GM19328 (cell line): ENCODE data around the gene DNAH14.
"Not testable (repeated sequence)": the region's sequence is repeated elsewhere in the genome, so short reads cannot be mapped to it uniquely, and the experiment has no call there.

Experiments
- ATAC-seq: cut with Tn5 transposase; IDR thresholded peaks from one replicate; pipeline ENCODE4 v1.9.1; 2021; ENCODE audit warnings: mild to moderate bottlenecking, moderate library complexity; ENCODE audit not compliant: unreplicated experiment

The DNAH14 gene

DNA sequence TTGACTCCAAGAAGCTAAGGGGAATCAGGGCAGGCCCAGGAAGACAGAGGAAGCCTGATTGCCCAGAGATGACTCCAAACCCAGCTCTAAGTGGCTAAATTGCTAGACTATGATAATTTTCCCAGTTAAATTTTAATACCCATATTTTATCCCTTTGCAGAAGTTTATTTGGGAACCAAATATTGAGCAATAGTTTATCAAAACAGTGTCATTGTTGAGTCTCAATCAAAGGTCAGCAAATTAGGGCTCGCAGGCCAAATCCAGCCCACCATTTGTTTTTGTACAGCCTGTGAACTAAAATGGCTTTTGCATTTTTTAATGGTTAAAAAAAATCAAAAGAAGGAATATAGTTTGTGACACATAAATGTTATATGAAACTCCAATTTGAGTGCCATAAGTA, 451.2 kb downstream of the DNAH14 start:
- ATAC-seq: no peak

DNA sequence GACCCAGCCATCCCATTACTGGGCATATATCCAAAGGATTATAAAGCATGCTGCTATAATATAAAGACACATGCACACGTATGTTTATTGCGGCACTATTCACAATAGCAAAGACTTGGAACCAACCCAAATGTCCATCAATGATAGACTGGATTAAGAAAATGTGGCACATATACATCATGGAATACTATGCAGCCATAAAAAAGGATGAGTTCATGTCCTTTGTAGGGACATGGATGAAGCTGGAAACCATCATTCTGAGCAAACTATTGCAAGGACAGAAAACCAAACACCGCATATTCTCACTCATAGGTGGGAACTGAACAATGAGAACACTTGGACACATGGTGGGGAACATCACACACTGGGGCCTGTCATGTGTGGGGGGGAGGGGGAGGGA, 457.4 kb downstream of the DNAH14 start:
- ATAC-seq: not testable (repeated sequence)

DNA sequence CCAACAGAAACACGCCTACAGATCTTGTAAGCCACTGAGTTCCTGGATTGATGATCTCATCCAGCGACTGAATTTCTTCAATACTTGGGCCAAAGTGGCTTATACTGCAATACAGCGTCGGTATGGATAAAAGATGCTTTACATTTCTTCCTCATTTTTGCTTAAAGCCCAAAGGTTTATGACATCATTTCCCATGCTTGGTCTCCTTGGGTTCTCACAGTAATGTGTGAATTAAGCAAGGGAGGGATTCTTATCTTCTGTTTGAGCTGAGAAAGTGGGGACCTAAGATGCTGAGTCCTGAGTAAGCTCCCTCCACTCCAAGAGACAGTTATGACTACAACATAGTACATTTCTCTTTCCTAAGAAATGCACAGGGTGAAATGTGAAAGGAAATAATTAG, 458.9 kb downstream of the DNAH14 start:
- no peak for ATAC-seq

DNA sequence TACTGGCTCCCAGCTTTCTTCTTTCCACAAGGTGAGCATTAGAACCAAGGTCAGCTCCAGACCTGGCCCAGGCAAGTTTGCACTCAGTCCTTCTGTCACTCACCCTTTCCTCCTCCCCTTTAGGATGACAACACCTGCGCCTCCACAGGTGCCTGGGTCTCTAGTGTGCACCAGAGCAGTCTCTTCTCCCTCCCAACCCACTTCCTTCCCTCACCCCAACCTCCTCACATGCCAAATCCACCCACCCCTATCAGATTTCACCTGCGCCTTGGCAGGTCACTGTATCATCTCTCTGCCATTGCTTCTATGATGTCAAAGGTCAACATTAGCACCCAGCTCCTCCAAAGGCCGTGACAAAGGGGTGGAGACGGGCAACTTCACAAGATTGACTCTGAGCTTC, 460.4 kb downstream of the DNAH14 start:
- no peak for ATAC-seq

DNA sequence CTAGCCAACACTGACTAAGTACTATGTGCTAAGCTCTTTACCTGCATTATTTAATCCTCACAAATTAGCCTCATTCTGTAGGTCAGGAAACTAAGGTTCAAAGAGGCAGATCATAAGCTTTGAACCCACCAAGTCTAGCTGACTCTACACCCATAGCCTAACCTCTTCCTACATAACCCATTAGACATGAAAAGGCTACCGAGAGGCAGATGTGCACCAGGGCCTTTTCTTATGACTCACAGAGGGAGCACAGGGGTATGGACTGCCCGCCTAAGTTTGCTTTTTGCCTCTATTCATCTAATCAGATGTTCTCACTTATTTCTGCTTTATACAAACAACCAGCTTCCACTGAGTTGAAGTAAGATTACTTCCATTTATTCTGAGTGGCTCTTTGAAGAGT, 466.9 kb downstream of the DNAH14 start:
- ATAC-seq: no peak

DNA sequence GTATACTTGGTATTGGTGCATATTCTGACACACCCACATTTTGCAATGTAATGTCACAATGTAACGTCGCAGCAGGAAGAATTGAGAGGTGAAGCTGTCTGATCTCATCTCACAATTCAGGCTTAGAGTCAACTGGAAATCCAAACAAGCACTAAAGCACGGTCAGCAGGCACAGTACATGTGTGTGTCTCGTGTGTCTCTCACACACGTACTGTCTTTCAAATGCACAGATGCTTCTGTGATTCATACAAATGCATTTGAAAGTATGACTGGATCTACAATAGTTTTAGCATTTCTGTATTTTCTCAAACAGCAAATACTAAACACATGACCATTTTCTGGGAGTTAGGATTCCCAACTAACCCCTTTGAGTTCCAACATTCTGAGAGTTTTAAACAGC, 471.5 kb downstream of the DNAH14 start:
- ATAC-seq: no peak

DNA sequence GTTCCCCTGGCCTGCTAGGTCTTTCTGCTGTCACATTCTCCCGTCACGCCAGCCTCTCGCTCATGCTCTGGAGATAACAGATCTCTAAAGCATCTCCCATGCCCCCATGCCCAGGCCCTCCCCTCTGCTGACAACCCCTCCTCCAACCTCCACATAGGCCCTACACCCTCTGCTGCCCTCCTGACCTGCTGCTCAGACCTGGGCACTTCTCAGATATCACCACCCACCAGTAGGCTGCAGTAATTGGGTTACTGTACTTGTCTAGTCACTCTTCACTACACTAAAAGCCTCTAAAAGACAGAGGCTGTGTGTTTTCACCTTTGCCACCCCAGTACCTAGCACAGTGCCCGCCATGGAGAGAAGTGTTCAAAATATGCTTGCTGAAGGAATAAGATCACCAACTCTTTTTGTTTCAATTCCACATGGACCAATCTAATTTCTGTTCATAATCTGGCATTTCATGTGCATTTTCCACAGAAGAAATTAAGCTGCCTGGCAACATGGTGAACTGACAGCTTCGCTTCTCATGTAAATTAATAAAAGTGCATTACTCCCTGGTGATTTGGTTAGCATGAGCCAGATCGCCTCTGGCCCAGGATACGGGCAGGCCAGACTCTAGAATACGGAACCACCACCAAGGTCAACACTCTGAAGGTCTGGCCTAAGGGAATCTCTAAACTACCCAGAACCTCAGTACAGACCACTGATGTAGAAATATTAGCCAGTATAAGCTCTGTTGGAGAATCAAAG, 477.7 kb downstream of the DNAH14 start:
- ATAC-seq: no peak

DNA sequence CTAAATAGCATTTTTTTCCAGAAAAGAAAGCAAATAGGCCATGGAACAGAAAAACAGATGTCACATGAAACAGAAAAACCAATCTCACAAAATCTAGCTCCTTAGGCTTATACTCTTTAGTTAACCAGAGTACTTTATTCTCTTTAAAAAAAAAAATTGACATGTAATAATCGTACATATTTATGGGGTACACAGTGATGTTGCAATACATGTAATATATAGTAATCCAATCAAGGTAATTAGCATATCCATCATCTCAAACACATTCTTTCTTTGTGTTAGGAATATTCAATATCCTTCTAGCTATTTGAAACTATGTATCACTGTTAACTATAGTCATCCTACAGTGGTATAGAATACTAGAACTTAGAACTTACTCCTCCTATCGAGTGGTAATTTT, 478.3 kb downstream of the DNAH14 start:
- ATAC-seq: no peak

DNA sequence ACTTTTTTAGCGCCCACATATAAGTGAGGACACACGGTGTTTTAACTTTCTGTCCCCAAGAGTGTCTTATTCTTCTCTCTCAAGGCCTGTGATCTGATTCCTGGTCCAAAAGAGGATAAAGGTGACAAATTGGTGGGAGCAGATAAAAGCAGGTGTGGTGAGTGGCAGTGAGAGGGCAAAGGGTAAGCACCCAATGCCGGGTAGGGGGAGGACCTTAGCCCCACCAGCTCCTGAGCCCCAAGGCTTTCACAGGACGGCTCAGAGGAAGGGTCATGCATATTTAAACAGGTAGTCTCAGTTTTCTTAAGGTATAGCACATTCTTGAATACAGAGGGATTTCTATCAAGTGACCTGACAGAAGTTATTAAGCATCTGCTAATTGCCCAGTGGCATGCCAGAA, 478.8 kb downstream of the DNAH14 start:
- no peak for ATAC-seq

DNA sequence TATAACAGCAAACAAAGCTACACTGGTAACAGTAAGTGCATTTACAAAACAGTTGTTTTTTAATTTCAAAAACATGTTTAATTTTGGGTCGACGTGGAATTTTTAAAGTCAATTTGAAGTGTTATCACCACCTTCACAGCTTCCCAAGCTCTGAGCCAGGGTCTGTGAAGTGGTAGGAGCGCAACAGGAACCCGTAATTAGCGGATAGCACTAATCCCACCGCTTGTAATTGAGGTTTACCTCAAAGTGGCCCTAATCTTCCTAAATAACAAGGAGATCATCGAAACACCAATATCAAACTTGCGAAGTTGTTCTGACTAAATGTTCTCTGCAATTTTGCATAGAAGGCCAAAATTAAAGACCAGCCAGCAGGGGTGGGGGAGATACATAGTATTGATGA, 479.6 kb downstream of the DNAH14 start:
- no peak for ATAC-seq

DNA sequence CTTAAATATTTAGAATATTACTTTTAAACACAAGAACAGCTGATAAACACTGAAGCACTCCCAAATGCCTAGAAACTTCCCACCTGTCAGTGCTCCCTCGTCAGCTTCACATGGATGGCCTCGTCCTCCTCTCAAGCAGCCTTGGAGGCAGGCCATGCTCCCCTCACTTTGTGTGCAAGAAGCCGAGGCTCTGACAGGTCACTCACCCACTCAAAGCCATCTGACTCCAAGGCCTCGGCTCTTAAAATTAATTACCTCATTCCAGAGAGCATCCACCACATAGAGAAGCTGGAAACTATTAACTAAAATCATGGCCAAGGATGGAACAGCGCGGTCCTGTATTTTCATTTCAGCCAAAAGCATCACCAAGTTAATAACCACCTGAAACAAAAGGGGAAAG, 480.6 kb downstream of the DNAH14 start:
- no peak for ATAC-seq

DNA sequence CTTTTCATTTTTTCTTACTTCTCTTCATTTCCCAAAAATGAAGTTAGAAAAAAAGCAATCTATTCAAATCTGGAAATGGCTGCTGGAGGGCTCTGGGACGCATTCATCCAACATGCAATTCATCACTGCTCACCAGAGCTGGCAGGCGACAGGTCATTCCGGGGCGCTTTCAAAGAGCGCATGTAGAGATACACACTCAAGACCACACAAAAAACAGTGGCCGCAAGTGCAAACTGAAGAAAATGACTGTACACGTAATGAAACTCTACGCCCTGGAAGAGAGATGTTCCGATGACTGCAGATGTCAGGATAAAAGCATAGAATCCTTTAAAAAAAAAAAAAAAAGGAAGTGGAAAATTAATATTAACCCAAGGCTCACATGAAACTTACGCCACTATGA, 482.8 kb downstream of the DNAH14 start:
- no peak for ATAC-seq

DNA sequence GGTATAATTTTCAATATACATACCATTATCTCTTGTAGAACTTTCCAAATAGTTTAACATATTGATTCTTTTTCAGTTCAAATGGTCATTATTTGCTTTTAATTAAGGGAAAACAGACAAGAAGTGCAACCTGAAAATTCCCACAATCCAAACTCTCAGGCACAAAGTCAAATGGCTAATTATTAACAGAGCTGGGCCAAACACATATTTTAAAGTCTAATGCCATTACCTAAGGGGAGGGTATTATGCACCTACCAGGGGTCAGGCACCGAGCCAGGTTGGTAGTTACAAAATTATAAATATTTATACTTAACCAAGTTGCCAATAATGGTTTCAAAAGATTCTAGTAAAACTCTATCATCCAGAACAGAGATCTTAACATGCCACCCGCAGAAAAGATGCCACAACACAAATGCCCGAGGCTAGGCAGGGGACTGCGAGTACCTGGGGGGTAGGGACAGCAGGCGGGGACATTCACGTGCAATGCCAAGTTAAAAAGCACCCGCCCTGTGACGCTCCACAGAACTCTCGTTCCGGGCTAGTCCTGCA, 483.4 kb downstream of the DNAH14 start:
- ATAC-seq: no peak

DNA sequence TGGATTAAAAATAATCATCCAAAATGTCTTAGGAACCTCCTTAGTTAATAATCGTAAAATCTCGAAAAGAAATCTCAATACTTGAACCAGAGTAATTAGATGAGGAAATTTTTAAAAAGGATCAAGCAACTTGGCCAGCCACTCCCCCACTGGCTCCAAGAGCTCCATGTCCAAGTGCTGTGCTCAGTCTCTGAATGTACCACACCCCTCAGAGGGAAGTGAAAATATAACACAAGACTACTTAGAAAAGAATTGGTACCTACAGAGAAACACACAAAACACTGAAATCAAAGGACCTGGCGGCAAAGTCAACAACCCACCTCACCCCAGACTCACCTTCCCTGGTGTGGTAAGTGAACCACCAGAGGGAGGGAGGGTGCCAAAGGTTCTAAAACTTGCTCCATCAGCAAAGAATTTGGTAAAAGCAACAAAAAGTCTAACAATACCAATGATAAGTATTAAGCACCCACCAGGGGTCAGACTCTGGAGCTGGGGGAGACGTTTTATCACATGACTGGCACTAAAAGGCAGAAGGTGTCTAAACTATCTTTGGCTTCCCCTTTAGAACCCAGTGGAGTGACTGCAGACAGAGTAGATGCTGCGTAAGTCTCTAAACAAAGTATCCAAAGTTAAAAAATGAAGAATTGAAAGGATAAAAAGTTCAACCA, 484.4 kb downstream of the DNAH14 start:
- ATAC-seq: no peak

DNA sequence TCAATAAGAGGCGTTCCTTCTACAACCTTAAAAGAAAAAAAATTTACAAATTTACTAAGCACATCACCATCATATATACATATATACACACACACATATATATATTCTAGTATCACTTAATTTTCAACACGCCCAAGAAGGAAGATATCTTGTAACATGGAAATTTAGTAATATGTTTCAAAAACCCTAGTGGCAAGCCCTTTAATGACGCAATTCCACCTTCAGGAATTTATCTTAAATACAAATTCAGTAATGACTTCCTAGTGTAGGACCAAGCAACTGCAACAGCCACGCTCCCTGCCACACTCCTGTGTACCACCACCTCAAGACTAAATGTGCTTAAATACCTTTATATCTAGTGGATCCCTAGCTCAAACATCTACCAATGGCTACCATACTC, 485.8 kb downstream of the DNAH14 start:
- no peak for ATAC-seq

DNA sequence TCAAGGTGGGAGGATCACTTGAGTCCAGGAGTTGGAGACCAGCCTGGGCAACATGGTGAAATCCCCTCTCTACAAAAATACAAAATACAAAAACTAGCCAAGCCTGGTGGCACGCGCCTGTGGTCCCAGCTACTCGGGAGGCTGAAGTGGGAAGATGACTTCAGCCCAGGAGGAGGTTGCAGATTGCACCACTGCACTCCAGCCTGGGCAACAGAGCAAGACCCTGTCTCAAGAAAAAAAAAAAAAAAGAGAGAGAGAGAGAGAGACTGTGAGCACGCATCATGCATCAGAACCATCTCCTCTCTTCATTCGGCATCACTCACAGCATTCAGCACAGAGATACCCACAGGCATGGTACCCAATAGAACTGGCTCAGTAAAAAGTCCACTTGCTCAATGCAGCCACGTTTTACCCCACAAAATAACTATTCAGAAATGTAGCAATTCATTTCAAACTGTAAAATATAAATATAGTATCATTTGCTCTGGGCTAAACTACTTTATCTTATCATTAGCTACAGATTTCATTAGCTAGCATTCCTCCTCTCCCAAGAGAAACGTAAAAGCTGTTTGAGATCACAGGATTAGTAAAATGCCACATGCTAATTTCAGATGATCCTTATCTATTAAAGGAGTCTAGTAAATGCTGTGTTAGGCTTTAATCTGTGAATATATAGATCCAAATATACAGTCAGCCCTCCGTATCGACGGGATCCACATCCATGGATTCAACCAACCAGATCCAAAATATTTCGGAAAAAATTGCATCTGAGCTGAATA, 486.7 kb downstream of the DNAH14 start:
- ATAC-seq: no peak

DNA sequence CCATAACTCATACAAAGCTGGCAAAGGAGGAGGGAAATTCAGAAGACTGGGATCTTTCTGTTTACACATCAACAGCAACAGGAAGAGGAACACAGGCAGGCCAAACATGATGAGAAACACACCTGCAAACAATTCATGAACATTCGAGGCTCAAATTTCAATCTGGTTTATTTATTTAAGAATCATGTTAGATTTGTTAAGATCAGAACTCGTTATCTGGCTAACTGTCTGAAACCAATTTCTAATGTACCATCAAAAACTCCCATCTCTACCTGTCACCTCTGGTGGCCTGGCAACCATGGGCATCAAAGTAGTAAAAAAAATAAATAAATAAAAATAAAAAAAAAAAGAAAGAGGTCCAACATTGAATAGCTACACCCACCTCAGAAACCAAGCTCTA, 488.6 kb downstream of the DNAH14 start:
- no peak for ATAC-seq

DNA sequence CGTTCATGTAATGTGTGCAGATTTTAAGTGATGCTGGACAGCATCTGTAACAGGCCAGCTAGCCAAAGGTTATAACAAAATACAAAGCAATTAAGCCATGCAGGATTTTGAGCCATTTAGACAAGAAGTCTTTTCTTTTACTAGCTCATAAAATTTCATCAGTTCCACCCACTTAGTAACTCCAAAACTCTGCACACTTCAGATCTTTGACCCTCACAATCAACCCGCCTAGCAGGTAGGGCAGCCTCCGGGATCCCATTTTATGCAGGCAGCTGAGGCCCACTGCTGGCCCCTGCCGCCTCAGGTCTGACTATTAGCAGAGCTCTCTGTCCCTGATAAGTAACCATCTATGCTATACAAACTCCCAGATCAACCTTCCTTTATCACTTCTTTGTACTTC, 489.1 kb downstream of the DNAH14 start:
- ATAC-seq: no peak

DNA sequence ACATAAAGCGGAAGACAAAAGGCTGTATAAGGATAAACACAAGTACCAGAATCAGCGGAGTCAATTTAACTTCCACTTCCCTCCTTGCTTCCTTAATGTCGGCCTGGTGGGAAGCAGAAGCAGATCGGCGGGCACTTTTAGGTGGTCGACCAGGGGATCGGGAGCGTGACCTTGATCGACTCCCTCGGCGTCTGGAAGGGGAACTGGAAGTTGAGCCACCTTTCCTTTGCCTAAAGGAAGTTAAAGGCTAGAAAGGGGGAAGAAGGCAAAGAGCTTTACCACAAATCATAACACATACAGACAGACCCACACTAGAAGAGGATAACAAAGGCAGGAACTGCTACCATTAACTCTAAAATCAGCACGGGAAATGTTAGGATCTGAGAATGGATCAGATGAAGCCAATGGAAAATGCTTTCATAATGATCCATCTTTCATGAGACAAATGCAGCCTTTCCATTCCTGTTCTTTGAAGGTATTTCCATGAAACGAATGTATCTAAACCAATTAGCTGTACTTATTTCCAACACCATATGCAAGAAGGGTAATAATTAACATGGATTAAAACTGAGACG, 492.6 kb downstream of the DNAH14 start:
- no peak for ATAC-seq

DNA sequence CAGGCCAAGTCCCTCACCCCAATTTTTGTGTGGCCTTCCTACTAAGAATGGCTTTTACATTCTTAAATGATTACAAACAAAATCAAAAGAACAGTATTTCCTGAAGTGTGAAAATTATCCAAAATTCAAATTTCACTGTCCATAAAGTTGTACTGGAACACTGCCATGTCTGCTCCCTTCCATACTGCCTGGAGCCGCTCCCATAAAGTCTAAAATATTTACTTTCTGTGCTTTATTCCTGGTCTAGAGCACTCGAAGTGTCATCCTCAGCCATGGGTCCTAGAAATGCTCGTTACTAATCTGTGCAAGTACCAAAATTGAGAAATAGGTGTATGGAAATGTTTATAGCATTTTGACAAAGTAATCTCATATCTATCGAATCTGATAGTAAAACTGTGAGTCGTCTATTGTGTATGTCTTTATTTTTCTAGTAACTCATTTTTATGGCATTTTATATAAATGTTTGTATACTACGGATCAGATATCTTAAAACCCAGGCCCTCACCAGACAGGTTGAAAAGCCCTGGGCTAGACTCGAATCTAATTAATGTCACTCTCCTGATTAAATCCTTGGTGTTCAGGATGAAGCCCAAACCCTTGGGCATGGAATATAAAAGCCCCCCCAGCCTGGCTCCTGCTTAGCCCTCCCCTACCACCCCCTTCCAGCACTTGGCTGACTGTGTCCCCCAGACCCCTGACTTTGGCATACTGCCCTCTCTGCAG, 493.5 kb downstream of the DNAH14 start:
- no peak for ATAC-seq

DNA sequence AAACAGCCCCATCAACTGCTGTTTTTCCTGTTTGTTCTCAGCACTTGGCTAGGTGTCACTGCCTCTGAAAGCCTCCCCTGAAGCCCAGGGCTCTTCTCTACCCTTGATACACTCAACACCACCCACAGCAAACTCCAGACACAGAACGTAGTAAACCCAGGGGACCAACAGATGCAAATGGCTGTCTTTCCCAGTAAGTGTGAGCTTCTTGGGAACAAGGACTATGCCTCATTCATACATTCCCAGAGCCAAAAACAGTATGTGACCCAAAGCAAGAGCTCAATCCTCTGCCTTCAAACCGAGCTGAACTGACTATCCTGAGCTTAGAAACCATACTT, 494.0 kb downstream of the DNAH14 start:
- no peak for ATAC-seq
